Measurements from ENCODE around the gene CCN6.
A peak's percentile ranks its signal among the peaks of the same experiment; 100 is the strongest.
"Not testable (repeated sequence)": the region's sequence is repeated elsewhere in the genome, so short reads cannot be mapped to it uniquely, and the experiment has no call there.

Gene CCN6

DNA sequence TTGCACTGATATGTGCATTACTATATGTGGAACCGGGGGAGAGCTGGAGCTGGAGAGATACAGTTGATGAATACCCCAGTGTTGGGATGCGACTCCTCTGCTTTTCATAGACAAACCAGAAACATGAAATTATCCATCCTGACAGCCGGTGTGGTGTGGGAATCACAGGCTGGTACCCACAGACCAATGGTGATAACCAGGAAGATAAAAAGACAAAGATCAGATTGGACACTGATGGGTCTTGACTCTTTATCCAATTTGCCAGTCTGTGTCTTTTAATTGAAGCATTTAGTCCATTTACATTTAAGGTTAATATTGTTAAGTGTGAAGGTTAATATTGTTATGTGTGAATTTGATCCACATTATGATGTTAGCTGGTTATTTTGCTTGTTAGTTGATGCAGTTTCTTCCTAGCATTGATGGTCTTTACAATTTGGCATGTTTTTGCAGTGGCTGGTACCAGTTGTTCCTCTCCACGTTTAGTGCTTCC is 2.6 kb upstream of the CCN6 start:
- not testable (repeated sequence) for DNase-seq

DNA sequence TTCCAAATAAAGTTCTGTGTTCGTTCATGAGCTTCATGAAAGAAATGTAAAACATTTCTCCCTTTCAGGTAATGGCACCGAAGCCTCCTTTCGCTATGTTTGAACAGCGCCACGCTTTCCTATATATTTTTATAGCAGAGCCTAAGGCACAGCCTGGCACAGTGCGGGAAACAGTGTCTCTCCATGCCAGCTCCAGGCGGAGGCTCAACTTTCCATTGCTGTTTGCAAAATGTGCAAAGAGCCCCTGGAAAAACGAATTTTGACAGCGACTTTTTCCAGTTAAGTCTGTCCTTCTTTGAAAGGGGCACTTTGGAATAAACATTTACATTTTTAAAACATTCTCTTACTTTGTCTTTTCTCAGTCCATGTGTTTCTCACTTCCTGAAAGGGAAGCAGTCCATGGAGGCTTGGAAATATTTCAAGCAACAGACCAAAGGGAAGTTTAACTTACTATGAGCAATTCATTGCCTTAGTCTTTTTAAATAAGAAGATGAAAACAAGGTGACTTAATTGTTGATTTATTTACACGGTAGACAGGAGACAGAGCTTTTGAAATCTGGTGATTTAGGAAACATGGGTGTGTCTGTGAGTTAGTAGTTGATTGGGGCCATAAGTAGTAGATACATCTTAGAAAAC is 769 bp downstream of the CCN6 start:
- DNase-seq, result no peak

DNA sequence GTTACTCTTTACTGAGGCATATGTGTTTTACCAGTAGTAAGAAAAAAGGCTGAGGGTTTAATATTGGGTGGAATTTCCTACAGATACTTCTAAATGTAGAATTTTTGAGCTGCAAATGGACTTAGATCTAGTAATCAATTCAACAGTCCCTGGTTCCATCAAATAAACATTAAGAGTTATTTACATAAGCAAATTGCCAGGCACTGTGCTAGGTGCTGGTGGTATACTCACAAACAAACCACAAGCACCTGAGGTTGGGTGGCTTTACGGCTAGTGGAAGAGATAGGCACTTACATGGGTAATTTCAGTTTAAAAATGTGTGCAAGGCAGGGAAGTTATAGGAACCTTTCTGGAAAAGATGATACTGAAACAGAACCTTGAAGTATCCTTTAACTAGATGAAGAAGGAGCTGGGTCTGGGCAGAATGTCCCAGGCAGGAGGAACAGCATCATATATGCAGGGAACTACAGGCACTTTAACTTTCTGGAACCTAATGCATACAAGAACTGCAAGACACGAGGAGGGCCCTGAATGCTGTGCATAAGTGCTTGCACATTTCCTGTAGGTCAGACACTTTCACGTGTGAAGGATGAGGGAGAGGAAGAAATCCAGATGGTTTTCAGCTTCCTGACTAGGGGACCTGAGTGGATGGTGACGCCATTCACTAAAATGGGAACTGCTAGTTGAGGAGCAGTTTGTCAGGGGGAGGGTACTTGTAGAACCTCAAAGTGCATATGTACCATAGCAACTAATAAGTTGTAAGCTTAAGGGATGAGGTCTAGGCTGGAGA is 4.5 kb downstream of the CCN6 start:
- no peak for DNase-seq

DNA sequence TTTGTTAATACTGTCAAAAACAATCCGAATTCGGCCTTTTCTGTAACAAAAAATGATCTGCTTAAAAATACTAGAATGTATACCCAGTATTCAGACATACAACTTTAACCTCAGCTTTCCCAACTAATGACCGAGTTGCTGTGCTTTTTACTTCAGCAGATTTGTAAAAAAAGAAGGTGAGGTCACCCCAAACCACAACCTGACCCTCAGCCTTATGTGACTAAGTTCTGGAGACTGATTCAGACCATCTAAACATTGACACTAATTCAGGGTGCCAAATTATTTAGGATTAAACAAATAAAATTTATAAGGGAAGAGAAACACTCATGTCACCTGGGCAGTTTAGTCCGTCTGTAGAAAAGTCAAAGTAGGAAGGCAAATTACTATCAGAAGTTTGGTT is 7.7 kb downstream of the CCN6 start:
- no peak for DNase-seq

DNA sequence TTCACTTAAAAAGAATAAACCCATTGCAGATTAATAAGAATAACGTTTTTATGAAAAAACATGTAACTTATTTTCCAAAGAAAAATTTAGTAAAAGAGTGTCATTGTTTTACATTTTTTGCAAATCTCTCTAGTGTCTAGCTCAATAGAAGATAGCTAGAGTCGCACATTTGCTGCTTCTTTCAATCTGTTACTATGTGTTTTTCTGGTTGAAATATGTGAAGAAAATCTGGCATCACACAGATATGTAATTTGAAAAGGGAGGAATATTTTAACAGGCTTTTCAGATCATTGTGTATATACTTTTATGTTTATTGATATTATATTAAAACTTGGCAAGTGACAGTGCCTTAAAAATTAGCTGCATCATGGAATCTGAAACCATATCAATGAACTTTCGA is 9.1 kb downstream of the CCN6 start:
- no peak for DNase-seq

DNA sequence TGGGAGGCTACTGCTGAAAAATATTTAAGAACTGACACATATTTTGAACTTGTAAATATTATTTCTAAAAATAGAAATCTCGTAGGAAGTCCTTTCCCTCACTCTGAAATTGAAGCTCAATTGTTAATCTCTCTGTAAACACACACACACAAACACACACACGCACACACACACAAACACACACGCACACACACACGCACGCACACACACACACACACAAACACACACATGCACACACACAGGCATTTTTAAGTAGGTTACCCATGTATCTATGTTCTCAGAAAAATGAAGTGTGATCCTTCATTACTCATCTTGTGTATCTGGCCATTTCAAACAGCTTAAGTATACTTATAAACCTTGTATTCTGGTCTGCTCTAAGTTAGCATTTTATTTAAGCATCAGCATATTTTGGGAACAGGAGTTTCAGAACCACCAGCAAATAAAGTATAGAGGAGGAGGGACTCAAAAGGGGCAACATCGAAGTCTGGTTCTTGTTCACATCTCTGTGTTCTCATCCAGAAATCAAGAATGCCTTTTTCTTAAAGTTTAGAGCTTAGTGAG is 11.6 kb downstream of the CCN6 start:
- no peak for DNase-seq

DNA sequence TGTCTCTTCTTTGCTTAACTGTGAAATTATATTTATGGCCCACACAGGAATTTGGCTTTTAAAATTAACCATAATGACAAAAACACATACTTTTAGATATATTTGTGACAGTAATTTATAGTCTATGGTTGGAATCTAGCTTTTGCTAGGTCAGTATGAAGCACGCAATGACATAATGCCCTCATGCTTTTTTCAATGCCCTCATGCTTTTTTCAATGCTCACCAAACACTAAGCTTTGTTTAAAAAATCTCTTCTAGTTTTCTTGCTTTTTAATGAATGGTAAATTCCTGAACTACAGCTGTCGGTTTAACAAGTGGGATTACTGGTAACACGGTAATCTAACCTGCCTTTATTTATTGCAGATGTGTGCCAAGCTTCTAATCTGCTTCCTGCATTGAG is 12.7 kb downstream of the CCN6 start:
- DNase-seq, result no peak

DNA sequence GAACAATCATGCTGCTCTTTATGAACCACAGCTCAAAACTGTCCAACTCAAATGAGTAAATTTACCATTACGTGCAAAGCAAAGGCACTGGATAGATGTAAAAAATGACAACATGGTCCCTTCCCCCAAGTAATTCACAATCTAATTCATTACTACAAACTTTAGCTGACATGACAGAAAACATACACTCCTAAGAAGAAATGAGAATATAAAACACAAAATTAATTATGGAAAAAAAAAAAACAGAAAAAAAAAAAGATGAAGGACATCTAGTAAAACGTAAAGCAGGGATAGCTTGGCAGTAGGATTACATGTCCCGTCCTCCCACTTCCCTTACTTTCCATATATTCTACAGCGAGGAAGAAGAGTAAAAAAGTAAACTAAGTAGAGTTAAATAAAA is 27.7 kb downstream of the CCN6 start:
- no peak for DNase-seq

DNA sequence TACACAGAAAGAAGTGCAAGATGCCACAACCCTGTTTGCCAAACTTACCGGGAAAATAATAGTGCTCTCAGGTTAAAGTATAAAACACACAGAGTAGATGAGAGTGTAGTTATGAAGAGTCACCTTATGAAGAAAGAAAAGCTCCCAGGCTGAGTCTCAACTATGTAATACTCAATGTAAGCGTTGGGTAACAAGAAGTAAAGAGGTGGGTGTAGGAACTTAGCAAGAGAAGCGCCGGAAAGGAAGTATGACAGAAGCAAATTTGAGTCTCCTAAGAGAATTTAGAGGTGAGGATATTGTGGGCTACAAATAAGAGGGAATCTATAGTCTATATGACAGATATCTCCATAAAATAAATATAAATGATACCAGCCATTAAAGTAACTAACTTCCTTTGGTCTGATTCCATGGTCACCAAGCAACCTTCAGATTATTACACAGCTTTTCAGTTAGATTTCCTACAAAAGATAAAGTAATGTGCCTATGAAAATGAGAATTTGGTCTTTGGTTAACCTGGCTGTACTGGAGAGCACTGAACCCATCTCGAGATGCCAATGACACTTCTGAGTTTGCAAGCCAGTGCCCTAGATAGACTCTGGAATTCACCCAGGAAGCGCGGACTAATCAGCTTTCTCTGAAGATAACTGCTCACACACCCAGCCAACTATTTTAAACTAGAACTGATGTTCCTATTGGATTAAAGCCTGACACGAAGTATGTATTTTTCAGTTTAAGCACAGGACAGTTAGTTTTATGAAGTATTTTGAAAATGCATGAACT is 31.6 kb downstream of the CCN6 start:
- no peak for DNase-seq

DNA sequence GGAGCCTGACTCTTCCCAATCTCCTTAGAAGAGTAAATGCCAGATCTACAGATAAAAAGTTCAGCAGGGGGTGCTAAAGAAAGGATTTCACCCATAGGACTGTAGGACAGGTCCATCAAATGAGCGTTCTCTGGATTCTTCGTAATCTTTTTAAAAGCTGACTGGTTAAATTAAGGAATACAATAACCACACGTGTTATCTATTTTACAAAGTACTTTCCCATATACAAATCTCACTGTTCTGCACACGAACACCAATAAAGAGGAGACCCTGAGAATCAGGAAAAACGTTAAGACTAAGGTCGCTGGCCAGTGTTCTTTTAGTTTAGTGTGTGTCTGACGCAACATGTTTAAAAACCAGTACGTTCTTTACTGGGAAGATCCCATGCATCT is 32.8 kb downstream of the CCN6 start:
- peak in 1 of 2 donors; percentile 8 for DNase-seq

DNA sequence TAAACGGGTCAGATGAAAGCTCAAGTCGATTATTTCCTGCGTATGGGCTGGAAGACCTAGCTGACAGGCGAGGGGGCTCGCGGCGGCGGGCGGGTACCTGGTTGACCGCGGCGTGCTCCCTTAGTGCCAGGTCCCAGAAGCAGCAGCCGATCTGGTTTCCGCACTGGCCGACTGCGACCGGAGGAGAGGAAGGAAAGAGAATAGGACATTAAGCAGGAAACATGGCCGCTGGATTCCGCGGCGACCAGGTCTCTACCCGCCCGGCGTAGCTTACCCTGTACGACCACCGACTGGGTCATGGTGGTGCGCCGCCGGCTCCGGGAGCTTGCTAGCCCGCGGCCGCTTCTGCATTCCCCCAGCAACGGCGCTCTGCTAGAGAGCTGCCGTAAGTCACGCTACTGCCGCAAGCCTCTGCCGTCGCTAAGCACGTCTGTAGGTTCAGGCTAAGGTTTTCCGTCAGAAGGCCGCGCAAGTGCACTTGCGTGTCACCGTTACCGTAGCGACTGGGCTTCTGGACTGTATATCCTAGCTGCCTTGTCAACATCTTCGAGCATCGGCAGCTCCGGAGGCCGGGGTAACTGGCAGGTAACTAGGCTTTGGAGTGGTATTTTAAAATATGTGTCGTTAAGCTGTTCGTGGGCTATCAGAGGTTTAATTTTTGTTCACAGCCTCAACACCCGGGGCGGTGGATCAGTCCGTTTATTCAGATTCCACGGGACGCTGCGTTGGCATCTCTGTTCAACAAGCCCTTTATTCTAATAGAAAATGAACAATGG is 33.4 kb downstream of the CCN6 start, which contains the start of the genes FAM229B and TUBE1:
FAM229B (plus strand) TSS at position 456 of the 776 bp plus-strand sequence. CDS start 11,693 bp downstream, outside the sequence.
TUBE1 (minus strand) TSS at position 347 of the 776 bp plus-strand sequence; CDS start at position 299, 48 bp downstream.
- DNase-seq, result peak; percentile 61 to 89

DNA sequence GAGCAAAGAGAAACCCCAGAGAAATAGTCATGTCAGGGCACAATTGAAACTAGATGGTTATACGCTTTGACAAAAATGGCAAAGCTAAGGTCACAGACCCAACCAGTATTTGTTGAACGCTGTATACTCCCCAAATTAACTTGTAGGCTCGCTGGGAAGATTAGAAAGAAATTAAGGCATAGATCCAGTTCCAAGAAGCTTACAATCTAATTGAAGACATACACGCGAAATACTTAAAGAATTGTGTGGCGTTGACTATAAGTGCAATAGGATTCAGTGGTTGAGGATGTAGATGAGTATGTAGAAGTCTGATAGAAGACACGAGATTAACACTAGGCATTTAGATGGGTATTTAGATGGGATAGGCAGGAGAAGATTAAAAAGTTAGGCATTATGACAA is 34.0 kb downstream of the CCN6 start:
- no peak for DNase-seq

DNA sequence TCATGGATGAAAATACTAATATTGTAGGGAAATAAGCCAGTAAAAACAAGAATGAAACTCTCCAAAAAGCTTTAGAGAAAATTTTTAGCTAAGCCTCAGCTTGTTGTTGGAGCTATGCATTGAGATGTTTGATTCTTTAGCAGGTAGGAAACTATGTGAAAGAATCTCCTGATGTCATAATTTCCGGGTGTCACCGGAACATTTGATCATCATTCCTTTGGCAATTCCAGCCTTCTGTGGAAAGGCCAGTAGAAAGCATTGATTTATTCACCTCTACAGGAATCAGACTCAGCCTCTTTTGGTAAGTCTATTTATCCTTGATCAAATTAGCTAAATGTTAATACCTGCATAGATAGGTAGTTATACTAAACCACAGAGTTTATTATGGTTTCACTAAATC is 43.0 kb downstream of the CCN6 start:
- DNase-seq, result no peak

DNA sequence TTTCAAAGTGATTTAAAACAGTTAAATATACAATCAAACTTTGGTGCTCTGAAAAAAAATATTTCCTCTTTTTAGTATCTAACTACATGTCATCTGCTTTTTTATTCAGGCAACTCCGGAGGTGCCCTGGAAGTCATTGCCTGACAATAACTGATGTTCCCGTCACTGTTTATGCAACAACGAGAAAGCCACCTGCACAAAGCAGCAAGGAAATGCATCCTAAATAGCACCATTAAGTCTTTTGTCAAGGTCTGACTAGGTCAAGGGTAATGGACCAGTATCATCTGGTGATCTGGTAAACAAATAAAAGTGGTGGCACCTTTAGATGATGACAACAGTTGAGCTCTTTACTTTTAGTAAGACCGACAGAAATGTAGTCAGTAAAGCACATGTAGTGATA is 46.7 kb downstream of the CCN6 start:
- DNase-seq, result no peak

DNA sequence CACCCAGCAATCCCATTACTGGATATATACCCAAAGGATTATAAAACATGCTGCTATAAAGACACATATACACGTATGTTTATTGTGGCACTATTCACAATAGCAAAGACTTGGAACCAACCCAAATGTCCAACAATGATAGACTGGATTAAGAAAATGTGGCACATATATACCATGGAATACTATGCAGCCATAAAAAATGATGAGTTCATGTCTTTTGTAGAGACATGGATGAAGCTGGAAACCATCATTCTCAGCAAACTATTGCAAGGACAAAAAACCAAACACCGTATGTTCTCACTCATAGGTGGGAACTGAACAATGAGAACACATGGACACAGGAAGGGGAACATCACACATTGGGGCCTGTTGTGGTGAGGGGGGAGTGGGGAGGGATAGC is 52.1 kb downstream of the CCN6 start:
- DNase-seq, result not testable (repeated sequence)

DNA sequence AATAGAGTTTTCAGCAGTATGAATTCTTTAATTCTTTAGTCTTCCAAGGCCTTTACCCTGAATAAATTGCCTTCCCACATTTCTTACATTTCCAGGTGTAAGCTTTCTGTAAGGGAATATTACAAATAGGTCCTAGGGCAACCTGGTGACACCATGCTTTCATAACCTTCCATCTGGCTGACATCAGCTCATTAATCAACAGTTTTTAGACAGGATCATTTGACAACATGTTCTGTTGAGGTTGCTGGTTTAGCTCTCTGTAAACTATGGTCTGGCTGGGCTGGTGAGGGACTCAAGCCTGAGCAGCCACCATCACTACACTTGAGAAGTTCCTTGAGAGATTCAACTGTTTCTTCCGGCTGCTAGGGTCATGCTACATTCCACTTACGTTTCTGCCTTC is 52.7 kb downstream of the CCN6 start:
- DNase-seq, result no peak

DNA sequence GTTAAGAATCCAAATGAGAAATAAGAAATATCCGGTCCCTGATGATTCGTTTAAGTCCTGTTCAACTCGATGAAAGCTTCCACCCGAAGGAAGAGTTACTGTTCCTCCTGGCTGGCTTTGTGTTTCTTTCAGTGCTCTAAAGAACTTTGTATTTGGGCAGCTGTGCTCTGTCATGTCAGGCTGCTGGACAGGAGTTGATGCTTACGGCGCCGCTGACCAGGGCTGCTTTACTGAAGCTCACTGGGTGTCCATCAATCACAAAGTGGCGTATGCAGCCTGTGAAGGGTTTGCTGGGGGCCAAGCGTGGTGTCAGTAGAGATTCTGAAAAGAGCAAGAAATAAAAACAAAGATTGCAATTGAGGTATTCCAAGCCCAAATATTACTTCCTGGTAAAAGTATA is 55.4 kb downstream of the CCN6 start:
- no peak for DNase-seq

DNA sequence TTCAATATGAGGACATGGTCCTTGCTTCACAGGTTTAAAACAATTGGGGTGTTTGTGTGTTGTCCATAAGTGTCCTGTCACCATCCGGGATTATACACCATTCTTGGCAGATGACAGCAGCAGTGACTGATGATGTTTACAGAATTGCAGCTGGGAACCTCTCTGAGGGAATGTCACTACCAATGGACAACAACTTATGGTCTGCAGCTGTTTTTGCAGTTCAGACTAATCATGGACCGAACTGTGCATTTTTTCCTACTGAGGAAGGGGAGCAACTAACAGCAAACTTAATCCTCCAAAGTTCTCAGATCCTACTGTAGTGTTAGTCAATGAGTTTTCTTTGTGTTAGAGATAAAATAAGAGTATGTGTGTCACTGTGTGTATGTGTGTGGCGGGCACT is 59.5 kb downstream of the CCN6 start:
- DNase-seq, result no peak

DNA sequence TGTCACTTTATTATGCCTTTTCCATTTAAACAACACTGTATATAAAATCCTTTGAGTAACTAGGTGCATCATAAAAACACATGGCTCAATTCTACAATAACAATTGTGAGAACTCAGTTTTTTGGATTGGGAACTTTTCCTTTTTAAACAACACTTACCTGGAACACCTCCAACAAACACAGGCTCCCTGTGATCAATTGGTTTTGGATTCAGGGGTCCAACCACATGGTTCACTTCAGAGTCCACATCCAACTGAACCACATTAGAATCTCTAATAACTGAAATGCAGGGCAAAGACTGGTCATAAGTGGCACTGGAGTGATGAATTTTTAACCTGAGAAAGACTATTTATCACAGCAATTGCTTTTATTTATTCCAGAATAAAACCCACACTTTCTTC is 60.0 kb downstream of the CCN6 start:
- DNase-seq, result no peak

DNA sequence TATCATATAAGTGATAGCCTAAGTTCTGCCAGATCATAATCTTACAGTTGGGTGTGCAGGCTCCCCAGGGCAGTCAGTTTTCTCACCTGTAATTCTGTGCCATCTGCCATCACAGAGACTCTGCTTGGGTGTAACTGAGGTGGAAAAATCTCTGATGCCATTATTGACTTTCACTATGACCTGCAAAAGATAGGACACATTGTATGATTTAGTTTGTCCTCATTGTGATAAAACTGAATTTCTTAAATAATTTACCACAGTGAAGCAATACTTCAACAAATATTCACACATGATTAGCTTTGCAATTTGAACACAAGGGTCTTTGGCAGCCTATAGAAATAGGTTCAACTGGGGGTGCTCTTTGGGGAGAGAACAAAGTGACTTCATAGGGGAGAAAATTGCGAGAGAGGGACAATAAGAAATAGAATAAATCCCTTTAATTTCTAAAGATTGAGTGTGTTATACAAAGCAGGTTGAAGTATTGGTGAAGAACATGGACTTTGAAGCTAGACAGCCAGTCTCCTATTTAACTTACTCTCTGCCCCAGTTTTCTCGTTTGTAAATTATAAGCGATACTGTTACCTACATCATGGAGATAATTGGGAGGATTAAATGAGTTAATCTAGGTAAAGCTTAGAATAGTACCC is 60.8 kb downstream of the CCN6 start:
- no peak for DNase-seq

DNA sequence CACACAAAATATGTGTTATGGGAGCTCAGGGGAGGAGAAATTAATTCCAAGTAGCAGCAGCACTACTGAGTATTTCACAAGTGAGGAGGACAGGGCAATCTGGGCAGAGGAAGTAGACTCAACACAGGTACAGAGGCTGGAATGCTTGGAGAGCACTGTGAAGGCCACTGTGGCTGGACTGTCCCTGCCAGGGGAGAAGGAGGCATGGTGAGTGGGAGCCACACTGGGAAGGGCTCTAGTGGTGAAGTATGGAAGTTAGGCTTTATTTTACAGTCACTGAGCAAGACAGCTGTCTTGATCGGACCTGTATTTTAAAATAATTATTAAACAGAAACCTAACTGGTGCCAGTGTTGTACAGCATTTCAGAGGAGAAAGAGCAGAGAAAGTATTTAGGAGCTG is 62.3 kb downstream of the CCN6 start:
- no peak for DNase-seq

DNA sequence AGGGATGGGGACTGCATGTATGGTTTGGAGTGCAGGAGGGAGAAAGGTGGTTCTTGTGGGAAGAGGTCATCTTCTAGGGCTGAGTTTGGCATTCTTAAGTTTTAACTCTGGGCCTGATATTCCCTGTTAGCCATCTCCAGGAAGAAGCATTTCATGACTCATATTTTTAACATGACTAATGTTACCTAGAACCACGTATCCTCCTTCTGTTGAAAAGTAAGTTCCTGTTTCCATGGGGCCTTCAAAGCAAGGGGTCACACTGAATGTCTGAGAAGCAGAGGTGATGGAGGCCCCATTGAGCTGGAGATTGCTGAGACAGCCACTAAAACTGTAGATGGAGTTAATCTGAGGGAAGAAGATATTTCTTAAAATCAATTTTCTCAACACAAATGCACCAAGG is 63.6 kb downstream of the CCN6 start:
- DNase-seq, result peak in 1 of 2 donors; percentile 1

All from bone marrow (tissue), 2 donors.